ENCODE measurements around the gene GRM3.

GRM3 gene

GRCh38 chr7:86884152-86884551, 240.4 kb downstream of the GRM3 start:
- H3K9ac ChIP-seq (ENCODE audit: low read length) = no peak overlapping the region
- no peaks in the 10 kb centered on the region for H3K27me3 ChIP-seq (ENCODE audit: control insufficient read depth, insufficient read depth, low read length)
- no peaks in the 10 kb centered on the region for H3K36me3 ChIP-seq (ENCODE audit: control insufficient read depth, insufficient read depth, low read length)
- no peak overlapping the region for H3K27ac ChIP-seq (ENCODE audit: low read depth, low read length)
- no peaks in the 10 kb centered on the region for H3K4me1 ChIP-seq (ENCODE audit: control insufficient read depth, insufficient read depth, low read length)
- no peak overlapping the region for H3K4me3 ChIP-seq (ENCODE audit: low read length)

- H3K4me3 ChIP-seq (ENCODE audit: low read length) = no peak overlapping the region
- no peak overlapping the region for H3K9ac ChIP-seq (ENCODE audit: low read length)
- H3K27ac ChIP-seq (ENCODE audit: low read depth, low read length) = no peak overlapping the region
- H3K4me1 ChIP-seq (ENCODE audit: control insufficient read depth, insufficient read depth, low read length) = no peaks in the 10 kb centered on the region
- H3K36me3 ChIP-seq (ENCODE audit: control insufficient read depth, insufficient read depth, low read length) = no peaks in the 10 kb centered on the region
- H3K27me3 ChIP-seq (ENCODE audit: control insufficient read depth, insufficient read depth, low read length) = no peaks in the 10 kb centered on the region
Observed at GRCh38 chr7:86889501-86889900, 245.8 kb downstream of the GRM3 start.

GRCh38 chr7:86898171-86898570, 254.5 kb downstream of the GRM3 start:
- Histone ChIP-seq H3K4me1 (ENCODE audit: control insufficient read depth, insufficient read depth, low read length) (no peaks in the 10 kb centered on the region), H3K36me3 (ENCODE audit: control insufficient read depth, insufficient read depth, low read length) (no peaks in the 10 kb centered on the region), H3K4me3 (ENCODE audit: low read length) (no peak overlapping the region), H3K9ac (ENCODE audit: low read length) (no peak overlapping the region), H3K27me3 (ENCODE audit: control insufficient read depth, insufficient read depth, low read length) (no peaks in the 10 kb centered on the region), H3K27ac (ENCODE audit: low read depth, low read length) (no peak overlapping the region)

- Histone ChIP-seq H3K4me3 (ENCODE audit: low read length) (no peak overlapping the region), H3K36me3 (ENCODE audit: control insufficient read depth, insufficient read depth, low read length) (no peaks in the 10 kb centered on the region), H3K4me1 (ENCODE audit: control insufficient read depth, insufficient read depth, low read length) (no peaks in the 10 kb centered on the region), H3K9ac (ENCODE audit: low read length) (no peak overlapping the region), H3K27ac (ENCODE audit: low read depth, low read length) (no peak overlapping the region), H3K27me3 (ENCODE audit: control insufficient read depth, insufficient read depth, low read length) (no peaks in the 10 kb centered on the region)
Observed at GRCh38 chr7:86900886-86901285, 257.2 kb downstream of the GRM3 start.

GRCh38 chr7:86904949-86905834, 261.5 kb downstream of the GRM3 start:
- Histone ChIP-seq H3K4me1 (ENCODE audit: control insufficient read depth, insufficient read depth, low read length) (no peaks in the 10 kb centered on the region), H3K27ac (ENCODE audit: low read depth, low read length) (no peak overlapping the region), H3K4me3 (ENCODE audit: low read length) (no peak overlapping the region), H3K9ac (ENCODE audit: low read length) (no peak overlapping the region), H3K36me3 (ENCODE audit: control insufficient read depth, insufficient read depth, low read length) (no peaks in the 10 kb centered on the region), H3K27me3 (ENCODE audit: control insufficient read depth, insufficient read depth, low read length) (no peaks in the 10 kb centered on the region)

GRCh38 chr7:86908948-86909347, 265.2 kb downstream of the GRM3 start:
- H3K36me3 ChIP-seq (ENCODE audit: control insufficient read depth, insufficient read depth, low read length) = no peaks in the 10 kb centered on the region
- H3K27ac ChIP-seq (ENCODE audit: low read depth, low read length) = no peak overlapping the region
- H3K4me3 ChIP-seq (ENCODE audit: low read length) = no peak overlapping the region
- no peaks in the 10 kb centered on the region for H3K27me3 ChIP-seq (ENCODE audit: control insufficient read depth, insufficient read depth, low read length)
- no peaks in the 10 kb centered on the region for H3K4me1 ChIP-seq (ENCODE audit: control insufficient read depth, insufficient read depth, low read length)
- H3K9ac ChIP-seq (ENCODE audit: low read length) = no peak overlapping the region

GRCh38 chr7:86911659-86912058, 267.9 kb downstream of the GRM3 start:
- no peak overlapping the region for H3K4me3 ChIP-seq (ENCODE audit: low read length)
- H3K27me3 ChIP-seq (ENCODE audit: control insufficient read depth, insufficient read depth, low read length) = no peaks in the 10 kb centered on the region
- no peaks in the 10 kb centered on the region for H3K4me1 ChIP-seq (ENCODE audit: control insufficient read depth, insufficient read depth, low read length)
- H3K36me3 ChIP-seq (ENCODE audit: control insufficient read depth, insufficient read depth, low read length) = no peaks in the 10 kb centered on the region
- H3K9ac ChIP-seq (ENCODE audit: low read length) = no peak overlapping the region
- H3K27ac ChIP-seq (ENCODE audit: low read depth, low read length) = no peak overlapping the region

- H3K27me3 ChIP-seq (ENCODE audit: control insufficient read depth, insufficient read depth, low read length) = no peaks in the 10 kb centered on the region
Observed at GRCh38 chr7:86913709-86914108, 270.0 kb downstream of the GRM3 start.

More at GRCh38 chr7:86913709-86914108, 270.0 kb downstream of the GRM3 start:
- Histone ChIP-seq H3K9ac (ENCODE audit: low read length) (no peak overlapping the region), H3K27ac (ENCODE audit: low read depth, low read length) (no peak overlapping the region), H3K4me3 (ENCODE audit: low read length) (no peak overlapping the region), H3K36me3 (ENCODE audit: control insufficient read depth, insufficient read depth, low read length) (no peaks in the 10 kb centered on the region), H3K4me1 (ENCODE audit: control insufficient read depth, insufficient read depth, low read length) (no peaks in the 10 kb centered on the region)

All from rectal smooth muscle tissue (tissue), 1 donor.